NCI-H187 treated with DMSO at 0.1 percent for 48 hours (cell line): ENCODE measurements around the gene USH2A.

Experiments
- DNase-seq: peaks from one replicate; lab custom pipeline; 2025; lab: John Stamatoyannopoulos, UW

The USH2A gene

GRCh38 chr1:215780139-215780538 is 643.1 kb downstream of the USH2A start:
- no peak for DNase-seq

GRCh38 chr1:215779729-215780128 is 643.5 kb downstream of the USH2A start:
- DNase-seq: no peak

- DNase-seq: no peak
Measured at GRCh38 chr1:215777370-215777925, 645.8 kb downstream of the USH2A start.

GRCh38 chr1:215776336-215776735 is 646.9 kb downstream of the USH2A start:
- DNase-seq: no peak

- DNase-seq: peak; percentile 44
Measured at GRCh38 chr1:215772151-215772550, 651.1 kb downstream of the USH2A start.

- no peak for DNase-seq
Measured at GRCh38 chr1:215768303-215768702, 654.9 kb downstream of the USH2A start.

- no peak for DNase-seq
Measured at GRCh38 chr1:215767761-215768160, 655.5 kb downstream of the USH2A start.

GRCh38 chr1:215766521-215766920 is 656.7 kb downstream of the USH2A start:
- DNase-seq: no peak

- no peak for DNase-seq
Measured at GRCh38 chr1:215765833-215766232, 657.4 kb downstream of the USH2A start.

- no peak for DNase-seq
Measured at GRCh38 chr1:215761446-215761845, 661.8 kb downstream of the USH2A start.

- no peak for DNase-seq
Measured at GRCh38 chr1:215754112-215754511, 669.1 kb downstream of the USH2A start.

GRCh38 chr1:215749414-215749813 is 673.8 kb downstream of the USH2A start:
- no peak for DNase-seq

- DNase-seq: no peak
Measured at GRCh38 chr1:215748431-215748830, 674.8 kb downstream of the USH2A start.

- DNase-seq: no peak
Measured at GRCh38 chr1:215744419-215744818, 678.8 kb downstream of the USH2A start.

GRCh38 chr1:215739025-215739424 is 684.2 kb downstream of the USH2A start:
- no peak for DNase-seq

GRCh38 chr1:215731699-215732098 is 691.5 kb downstream of the USH2A start:
- no peak for DNase-seq

- no peak for DNase-seq
Measured at GRCh38 chr1:215730600-215730999, 692.6 kb downstream of the USH2A start.

- DNase-seq: no peak
Measured at GRCh38 chr1:215728169-215728568, 695.1 kb downstream of the USH2A start.

GRCh38 chr1:215720126-215720525 is 703.1 kb downstream of the USH2A start:
- no peak for DNase-seq

GRCh38 chr1:215719552-215719951 is 703.7 kb downstream of the USH2A start:
- DNase-seq: no peak

GRCh38 chr1:215718575-215719287 is 704.5 kb downstream of the USH2A start:
- DNase-seq: no peak

- no peak for DNase-seq
Measured at GRCh38 chr1:215717677-215718426, 705.4 kb downstream of the USH2A start.

- DNase-seq: no peak
Measured at GRCh38 chr1:215710899-215711225, 712.4 kb downstream of the USH2A start.
